22Rv1 (cell line): Measurements from ENCODE around the gene ING1.

Experiments
- CTCF ChIP-seq: fragments of 450-650 bp; IDR thresholded peaks from 2 replicates; pipeline ENCODE4 v1.5.1; 2017; ENCODE audit warnings: mild to moderate bottlenecking
- ZFX ChIP-seq: fragments of 450-650 bp; IDR thresholded peaks from 2 replicates; pipeline ENCODE4 v1.6.1; 2017; ENCODE audit warnings: antibody characterized with exemption, borderline replicate concordance

GRCh38 chr13:110669036-110669435 lies 44.5 kb upstream of the ING1 start:
- TF ChIP-seq CTCF: no peak
- TF ChIP-seq ZFX: no peak
